Tibial artery (tissue), 4 donors: ENCODE results near the gene NKX1-1.
"Not testable (repeated sequence)": the region's sequence is repeated elsewhere in the genome, so short reads cannot be mapped to it uniquely, and the experiment has no call there.

Experiments
- DNase-seq, 2 donors: peaks; one replicate each; pipeline ENCODE4 v3.0.0-alpha.2; 2019
- H3K27ac ChIP-seq, 2 donors: fragments of 200-600 bp; sonication (generic) in 1 of 2; 1 replicate in 1 of 2; 2 replicates in 1 of 2; pipeline ENCODE4 v1.5.1; 2018 to 2019; ENCODE audit warnings: mild to moderate bottlenecking in 1 of 2
- H3K27me3 ChIP-seq, 2 donors: fragments of 200-600 bp; sonication (generic) in 1 of 2; one replicate each; pipeline versions ENCODE4 v1.5.1 to v1.6.0; 2016 to 2019
- H3K36me3 ChIP-seq, 3 donors: fragments of 200-600 bp; sonication (generic) in 2 of 3; one replicate each; pipeline ENCODE4 v1.5.1; 2016 to 2019; ENCODE audit warnings: mild to moderate bottlenecking in 2 of 3
- H3K4me1 ChIP-seq, 4 donors: fragments of 200-600 bp; sonication (generic) in 2 of 4; 1 replicate in 3 of 4; 2 replicates in 1 of 4; pipeline ENCODE4 v1.5.1; 2016 to 2019
- H3K4me3 ChIP-seq, 2 donors: fragments of 200-600 bp; sonication (generic) in 1 of 2; 1 replicate in 1 of 2; 2 replicates in 1 of 2; pipeline ENCODE4 v1.5.1; 2018 to 2019; ENCODE audit warnings: mild to moderate bottlenecking in 2 of 2
- H3K9me3 ChIP-seq, 3 donors: fragments of 200-600 bp; sonication (generic) in 1 of 3; one replicate each; pipeline ENCODE4 v1.5.1; 2016 to 2019
- intact Hi-C: fragments of 100-400 bp; cut with DNase I; formaldehyde crosslinking; loops from one replicate; pipeline ENCODE4 v1.15.0; 2023; ENCODE audit warnings: low total_unique reads
- TF ChIP-seq, protein P1 (sequence below), 2 experiments: fragments of 200-600 bp in 1 of 2; fragments of 450-650 bp in 1 of 2; IDR thresholded peaks; one replicate each; pipeline ENCODE4 v1.5.1; 2017 to 2019; ENCODE audit warnings: antibody characterized with exemption in 2 of 2, mild to moderate bottlenecking in 1 of 2, moderate library complexity in 1 of 2

The NKX1-1 gene

DNA sequence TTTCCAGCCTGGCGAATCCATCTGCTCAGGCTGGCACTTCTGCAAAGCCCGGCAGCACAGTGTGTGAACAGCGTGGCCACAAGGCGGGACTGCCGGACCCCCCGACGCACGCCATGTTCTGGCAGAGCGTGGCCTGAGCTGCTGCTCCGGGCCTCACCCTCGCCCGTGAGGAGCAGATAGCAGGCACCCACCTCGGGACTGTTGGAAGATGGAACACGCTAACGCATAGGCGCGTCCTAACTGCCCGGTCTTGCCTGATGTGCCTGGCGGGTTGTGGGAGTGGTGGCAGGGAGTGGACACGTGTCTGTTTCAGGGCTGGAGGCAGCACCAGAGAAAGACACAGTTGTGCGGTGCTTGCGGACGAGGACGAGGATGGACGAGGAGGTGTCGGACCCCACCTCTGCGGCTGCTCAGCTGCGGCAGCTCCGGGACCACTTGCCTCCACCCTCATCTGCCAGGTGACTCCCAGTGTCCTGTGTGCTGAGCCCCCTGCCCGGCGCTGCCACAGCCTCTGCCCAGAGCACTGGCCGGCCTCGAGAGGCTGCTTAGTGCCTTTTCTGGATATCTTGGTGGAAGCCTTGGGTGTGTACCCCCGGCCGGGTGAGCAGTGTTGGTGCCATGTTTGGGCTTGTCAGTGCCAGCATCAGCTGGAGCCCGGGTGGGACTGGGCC is 31.1 kb downstream of the NKX1-1 start:
- intact Hi-C loops, result no loop called here
- no peaks in the 10 kb centered on the region for H3K4me1 ChIP-seq
- peaks cover 25 to 94% (median 66%) of the 10 kb centered on the region in 3 donors for H3K36me3 ChIP-seq
- DNase-seq, result peak; percentile 14 to 58
- TF ChIP-seq, protein P1, sequence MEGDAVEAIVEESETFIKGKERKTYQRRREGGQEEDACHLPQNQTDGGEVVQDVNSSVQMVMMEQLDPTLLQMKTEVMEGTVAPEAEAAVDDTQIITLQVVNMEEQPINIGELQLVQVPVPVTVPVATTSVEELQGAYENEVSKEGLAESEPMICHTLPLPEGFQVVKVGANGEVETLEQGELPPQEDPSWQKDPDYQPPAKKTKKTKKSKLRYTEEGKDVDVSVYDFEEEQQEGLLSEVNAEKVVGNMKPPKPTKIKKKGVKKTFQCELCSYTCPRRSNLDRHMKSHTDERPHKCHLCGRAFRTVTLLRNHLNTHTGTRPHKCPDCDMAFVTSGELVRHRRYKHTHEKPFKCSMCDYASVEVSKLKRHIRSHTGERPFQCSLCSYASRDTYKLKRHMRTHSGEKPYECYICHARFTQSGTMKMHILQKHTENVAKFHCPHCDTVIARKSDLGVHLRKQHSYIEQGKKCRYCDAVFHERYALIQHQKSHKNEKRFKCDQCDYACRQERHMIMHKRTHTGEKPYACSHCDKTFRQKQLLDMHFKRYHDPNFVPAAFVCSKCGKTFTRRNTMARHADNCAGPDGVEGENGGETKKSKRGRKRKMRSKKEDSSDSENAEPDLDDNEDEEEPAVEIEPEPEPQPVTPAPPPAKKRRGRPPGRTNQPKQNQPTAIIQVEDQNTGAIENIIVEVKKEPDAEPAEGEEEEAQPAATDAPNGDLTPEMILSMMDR (IDR thresholded peaks at IDR 0.05), result no peak
- no peak overlapping the region for H3K27ac ChIP-seq
- H3K4me3 ChIP-seq, result no peak overlapping the region
- H3K9me3 ChIP-seq, result no peaks in the 10 kb centered on the region
- H3K27me3 ChIP-seq, result no peaks in the 10 kb centered on the region

DNA sequence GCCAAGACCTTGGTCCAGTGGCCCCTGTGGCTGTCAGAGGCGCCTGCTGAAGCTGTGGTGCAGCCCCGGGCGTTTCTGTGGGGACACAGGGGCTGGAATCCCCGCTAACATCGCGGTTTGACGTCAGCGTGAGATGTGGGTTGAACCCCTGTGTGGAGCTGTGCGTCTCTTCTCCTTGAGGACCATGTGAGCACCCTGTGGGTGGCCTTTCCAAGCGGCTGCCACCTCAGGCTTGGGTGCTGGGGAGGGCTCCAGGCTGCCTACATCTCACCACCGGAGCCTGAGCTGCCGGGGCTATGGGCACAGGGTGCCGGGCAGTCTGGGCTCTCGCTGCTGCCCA is 31.6 kb downstream of the NKX1-1 start:
- Histone ChIP-seq H3K27ac (no peak overlapping the region), H3K36me3 (peaks cover 25 to 93% (median 65%) of the 10 kb centered on the region in 3 donors), H3K9me3 (no peaks in the 10 kb centered on the region), H3K27me3 (no peaks in the 10 kb centered on the region), H3K4me3 (no peak overlapping the region), H3K4me1 (no peaks in the 10 kb centered on the region)
- TF ChIP-seq, protein P1 (IDR thresholded peaks at IDR 0.05), result no peak
- intact Hi-C loops, result no loop called here
- peak in 1 of 2 donors; percentile 9 for DNase-seq

DNA sequence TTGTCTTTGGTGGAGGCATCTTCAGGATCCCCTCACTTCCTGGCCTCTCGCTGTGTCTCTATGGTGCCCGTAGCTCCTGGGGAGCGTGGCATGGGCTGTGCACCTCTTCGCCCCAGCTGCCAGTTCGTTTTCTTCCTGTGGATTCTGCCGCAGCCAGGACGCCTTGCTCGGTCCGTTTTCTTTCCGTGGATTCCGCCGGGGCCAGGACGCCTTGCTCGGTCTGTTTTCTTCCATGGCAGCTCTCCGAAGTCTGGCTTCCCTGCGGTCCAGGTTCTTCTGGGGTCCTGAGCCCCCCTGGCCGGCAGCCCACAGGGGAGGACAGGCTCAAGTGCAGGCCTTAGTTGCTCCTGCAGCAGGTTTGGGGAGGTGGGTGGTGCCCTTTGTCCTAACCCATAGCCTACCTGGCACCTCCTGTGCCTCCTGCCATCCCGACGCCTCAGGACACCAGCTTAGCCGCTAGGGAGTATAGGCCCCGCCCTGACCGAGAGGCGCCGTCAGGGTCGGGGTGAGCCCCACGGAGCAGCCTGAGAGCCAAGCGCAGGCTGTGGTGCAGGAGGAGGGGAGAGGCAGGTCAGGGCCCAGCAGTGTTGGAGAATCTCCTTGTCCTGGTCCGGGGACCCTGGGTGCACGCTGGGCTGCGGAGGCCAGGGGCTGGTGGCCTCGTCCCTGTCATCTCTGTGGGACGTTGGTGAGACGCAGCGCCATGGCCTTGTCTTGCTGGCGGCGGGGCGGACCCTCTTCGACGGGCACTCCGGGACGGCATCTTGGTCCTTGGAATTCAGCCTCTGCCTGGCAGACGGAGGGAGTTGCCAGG is 32.1 kb downstream of the NKX1-1 start:
- DNase-seq, result peak; percentile 13 to 51
- Histone ChIP-seq H3K27ac (no peak overlapping the region), H3K9me3 (no peaks in the 10 kb centered on the region), H3K4me3 (no peak overlapping the region), H3K36me3 (peaks cover 25 to 89% (median 63%) of the 10 kb centered on the region in 3 donors), H3K4me1 (no peaks in the 10 kb centered on the region), H3K27me3 (no peaks in the 10 kb centered on the region)
- intact Hi-C loops, result no loop called here
- TF ChIP-seq, protein P1 (IDR thresholded peaks at IDR 0.05), result no peak

DNA sequence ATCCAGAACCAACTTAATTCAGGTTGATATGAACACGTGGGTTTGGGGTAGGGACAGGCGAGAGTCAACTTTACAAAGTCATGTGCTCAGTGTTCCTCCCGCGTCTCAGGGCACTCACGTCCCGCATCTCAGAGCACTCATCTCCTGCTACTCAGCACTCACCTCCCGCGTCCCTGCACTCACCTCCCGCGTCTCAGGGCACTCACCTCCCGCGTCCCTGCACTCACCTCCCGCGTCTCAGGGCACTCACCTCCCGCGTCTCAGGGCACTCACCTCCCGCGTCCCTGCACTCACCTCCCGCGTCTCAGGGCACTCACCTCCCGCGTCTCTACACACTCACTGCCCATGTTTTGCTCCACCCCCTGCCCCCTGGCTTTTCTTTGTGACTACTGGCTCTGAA is 33.7 kb downstream of the NKX1-1 start:
- H3K9me3 ChIP-seq, H3K4me1 ChIP-seq, H3K4me3 ChIP-seq, H3K27me3 ChIP-seq, H3K27ac ChIP-seq, intact Hi-C loops, DNase-seq: not testable (repeated sequence)
- peaks cover 29 to 89% (median 72%) of the 10 kb centered on the region in 3 donors for H3K36me3 ChIP-seq

DNA sequence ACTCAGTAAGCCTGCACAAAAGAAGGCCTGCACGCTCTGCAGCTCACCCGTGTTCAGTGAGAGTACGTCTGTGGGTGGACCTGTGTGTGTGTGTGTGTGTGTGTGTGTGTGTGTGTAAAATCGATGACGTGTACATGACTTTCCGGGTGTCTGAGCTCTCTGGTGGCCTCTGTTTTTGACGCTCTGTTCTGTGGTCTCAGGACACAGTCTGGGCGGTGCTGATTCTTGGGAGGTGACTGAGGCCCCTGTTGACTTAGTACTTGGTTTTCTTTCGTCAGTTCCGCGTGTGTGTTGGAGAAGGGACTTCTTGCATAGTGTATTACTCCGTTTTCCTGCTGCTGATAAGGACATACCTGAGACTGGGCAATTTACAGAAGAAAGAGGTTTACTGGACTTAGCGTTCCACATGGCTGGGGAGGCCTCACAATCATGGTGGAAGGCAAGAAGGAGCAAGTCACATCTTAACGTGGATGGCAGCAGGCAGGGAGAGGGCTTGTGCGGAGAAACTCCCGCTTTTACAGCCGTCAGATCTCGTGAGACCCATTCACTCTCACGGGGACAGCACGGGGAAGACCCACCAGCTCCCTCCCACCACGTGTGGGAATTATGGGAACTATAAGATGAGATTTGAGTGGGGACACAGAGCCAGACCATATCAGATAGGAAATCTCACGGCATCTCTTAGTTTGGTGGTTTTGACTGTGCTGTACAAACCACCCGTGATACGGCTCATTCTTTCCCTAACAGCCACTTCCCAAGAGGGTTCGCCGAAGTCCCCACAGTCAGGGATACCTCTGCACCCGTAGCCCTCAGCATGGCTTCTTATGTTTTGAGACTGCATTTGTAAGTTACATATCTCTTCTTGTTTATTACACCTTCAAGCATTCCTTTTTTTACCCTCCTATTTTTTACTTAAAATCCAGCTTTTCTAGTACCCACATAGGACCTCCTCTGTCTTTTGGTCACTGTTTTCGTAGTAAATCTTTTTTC is 34.8 kb downstream of the NKX1-1 start:
- Histone ChIP-seq H3K4me1 (no peaks in the 10 kb centered on the region), H3K4me3 (no peak overlapping the region), H3K27me3 (no peaks in the 10 kb centered on the region), H3K36me3 (peaks cover 26 to 89% (median 71%) of the 10 kb centered on the region in 3 donors), H3K27ac (no peak overlapping the region), H3K9me3 (no peaks in the 10 kb centered on the region)
- TF ChIP-seq, protein P1 (IDR thresholded peaks at IDR 0.05), result no peak
- peak in 1 of 2 donors; percentile 33 for DNase-seq
- intact Hi-C loops, result no loop called here
